ENCODE measurements around the gene UPF1.
A peak's percentile ranks its signal among the peaks of the same experiment; 100 is the strongest.

The UPF1 gene

GRCh38 chr19:18858906-18859646 lies 27.3 kb downstream of the UPF1 start:
- no peak for DNase-seq

GRCh38 chr19:18859676-18860301 lies 28.0 kb downstream of the UPF1 start:
- no peak for DNase-seq

GRCh38 chr19:18860302-18860700 lies 28.5 kb downstream of the UPF1 start:
- DNase-seq: no peak

GRCh38 chr19:18860725-18861124 lies 29.0 kb downstream of the UPF1 start:
- no peak for DNase-seq

GRCh38 chr19:18861235-18861634 lies 29.5 kb downstream of the UPF1 start:
- DNase-seq: no peak

GRCh38 chr19:18861917-18862316 lies 30.2 kb downstream of the UPF1 start:
- no peak for DNase-seq

- no peak for DNase-seq
Measured at GRCh38 chr19:18862976-18863842, 31.4 kb downstream of the UPF1 start.

DNA sequence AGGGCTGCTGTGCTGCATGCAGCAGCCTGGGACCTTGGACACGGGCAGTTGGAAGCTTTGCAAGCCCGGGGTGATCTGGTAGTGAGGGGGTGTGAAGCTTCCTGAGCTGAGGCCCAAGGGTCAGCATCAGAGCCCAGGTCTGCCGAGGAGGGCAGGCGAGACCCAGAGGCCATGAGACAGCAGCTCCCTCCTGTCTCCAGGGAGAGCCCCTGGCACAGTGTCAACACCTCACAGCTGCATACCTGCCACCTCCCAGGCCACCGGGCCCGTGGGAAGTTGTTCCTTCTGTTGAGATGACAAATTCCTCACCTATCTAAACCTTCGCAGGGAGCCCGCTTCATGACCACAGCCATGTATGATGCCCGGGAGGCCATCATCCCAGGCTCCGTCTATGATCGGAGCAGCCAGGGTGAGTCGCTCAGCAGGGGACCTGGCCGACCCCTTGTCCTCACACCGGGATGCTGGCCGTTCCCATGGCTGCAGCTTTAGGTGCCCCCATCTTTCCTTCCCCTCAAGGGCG lies 32.1 kb downstream of the UPF1 start:
- no peak for DNase-seq

GRCh38 chr19:18865106-18865972 lies 33.6 kb downstream of the UPF1 start:
- DNase-seq: no peak

DNA sequence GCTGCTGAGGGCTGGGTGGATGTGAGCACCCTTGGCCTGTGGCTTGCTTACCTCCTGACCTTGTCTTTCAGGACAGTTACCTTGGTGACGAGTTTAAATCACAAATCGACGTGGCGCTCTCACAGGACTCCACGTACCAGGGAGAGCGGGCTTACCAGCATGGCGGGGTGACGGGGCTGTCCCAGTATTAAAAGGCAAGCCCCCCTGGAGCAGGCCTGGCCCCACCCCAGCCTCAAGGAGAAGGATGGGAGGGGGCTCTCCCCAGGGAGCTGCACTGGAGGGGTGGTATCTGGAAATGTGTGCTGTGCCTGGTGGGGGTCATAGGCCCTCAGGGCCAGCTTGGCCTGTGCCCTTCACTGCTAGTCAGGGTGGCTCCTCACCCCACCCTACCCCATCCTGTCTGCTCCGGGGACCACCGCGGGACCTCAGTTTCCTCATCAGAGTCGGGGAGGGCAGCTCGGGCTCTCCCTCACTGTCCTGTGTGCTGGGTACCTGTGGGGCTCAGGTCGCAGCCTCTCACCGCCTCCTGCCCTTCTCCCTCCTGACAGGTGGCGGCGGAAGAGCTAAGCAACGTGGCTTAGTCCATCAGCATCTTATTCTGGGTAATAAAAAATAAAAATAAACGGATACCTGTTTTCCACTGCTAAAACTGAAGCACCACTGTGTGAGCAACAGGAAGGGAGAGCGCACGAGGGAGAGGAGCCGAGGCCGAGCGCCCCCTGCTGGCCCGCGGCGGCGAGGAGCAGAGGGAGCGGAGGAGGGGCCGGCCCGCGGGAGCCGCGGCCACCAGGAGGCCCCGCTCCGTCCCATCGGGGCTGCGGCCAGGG lies 34.4 kb downstream of the UPF1 start:
- peak; percentile 56 for DNase-seq

- DNase-seq: no peak
Measured at GRCh38 chr19:18866800-18867123, 35.0 kb downstream of the UPF1 start.

DNA sequence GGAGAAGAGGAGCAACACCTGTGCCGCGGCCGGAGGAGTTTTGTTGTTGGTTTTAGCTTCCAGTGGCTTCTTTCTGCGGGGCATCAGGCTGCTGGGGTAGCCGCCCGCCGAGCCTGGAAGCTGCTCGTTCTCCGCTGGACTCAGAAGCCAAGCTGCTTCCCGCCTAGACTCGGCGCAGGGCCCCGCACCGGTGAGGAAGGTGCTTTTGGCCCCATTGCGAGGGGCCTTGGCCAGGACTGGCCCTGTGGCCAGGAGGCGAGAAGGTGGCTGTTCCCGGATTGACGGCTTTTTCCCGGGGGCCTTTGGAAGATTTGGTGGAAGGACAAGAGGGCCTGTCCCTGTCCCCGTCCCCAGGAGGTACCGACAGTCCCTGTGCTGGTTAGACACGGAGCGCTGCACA lies 35.4 kb downstream of the UPF1 start:
- DNase-seq: no peak

DNA sequence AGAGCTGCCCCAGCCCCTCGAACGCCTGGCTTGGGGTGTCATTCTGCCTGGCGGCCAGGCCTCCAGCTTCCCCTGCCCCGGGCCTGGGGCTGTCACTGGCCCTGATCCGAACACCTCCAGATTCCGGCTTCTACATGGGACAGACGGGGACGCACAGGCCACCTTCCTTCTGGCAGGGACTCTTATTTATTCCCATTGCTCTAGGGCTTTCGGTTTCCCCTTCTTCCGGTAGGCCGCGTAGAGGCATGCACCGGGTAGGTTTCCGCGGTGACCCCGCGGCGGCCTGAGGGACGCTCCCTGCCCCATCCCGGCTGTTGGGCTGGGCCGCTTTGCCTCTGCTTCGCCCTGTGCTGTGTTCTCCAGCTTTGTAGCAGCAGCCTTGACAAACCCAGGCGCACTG lies 36.0 kb downstream of the UPF1 start:
- DNase-seq: no peak

DNA sequence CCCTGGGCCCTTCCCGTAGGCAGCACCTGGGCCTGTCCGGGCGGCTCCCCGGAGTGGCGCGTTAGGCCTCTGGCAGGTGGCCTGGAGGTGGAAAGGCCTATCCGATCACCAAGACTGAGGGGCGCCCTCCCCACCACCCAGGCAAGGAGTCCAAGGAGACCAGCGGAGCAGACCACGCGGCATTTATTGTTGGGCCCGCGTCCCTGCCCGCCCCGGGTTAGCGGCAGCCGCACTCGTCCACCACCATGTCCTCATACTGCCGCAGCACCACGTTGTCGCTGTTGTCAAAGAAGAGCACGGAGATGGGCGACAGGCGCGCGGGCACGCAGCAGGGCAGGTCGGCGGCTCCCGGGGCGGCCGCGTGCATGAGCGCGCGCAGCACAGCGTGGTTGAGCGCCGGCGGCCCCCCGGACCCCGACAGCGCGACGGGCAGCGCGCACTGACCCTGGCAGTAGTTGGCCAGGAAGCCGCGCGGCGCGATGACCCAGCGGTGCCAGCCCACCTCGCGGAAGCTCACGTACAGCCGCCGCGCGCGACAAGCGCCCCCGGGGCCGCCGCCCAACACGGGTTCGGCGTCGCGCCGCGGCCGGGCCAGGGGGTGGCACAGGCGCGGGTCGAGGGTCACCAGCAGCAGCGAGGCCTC lies 36.7 kb downstream of the UPF1 start:
- DNase-seq: peak; percentile 36

DNA sequence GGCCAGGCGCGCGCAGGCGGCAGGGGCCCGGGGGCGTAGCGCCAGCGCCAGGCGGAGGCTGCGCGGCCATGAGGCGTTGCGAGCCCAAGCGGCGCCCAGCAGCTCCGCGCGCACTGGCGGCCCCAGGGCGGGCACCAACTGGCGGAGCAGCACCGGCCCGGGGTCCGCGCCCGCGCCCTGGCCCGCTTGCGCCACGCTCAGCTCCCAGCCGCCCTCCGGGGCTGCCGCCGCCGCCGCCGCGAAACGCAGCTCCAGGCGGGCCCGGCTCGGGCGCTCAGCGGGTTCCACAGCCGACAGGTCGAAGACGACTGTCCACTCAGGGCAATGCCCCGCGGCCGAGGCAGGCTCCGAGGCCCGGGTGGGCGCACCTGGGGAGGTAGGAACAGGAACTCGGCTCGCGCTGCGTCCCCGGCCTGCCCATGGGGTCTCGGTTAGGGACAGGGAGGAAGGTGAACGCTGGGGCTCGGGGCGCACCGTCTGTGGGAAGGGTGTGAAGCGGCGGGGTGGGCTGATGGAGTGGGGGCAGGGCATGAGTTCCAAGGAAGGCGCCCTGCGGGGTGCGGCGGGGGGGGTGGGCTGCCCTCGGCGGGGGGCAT lies 37.4 kb downstream of the UPF1 start:
- no peak for DNase-seq

- no peak for DNase-seq
Measured at GRCh38 chr19:18869781-18870530, 38.2 kb downstream of the UPF1 start.

- no peak for DNase-seq
Measured at GRCh38 chr19:18870531-18871172, 38.9 kb downstream of the UPF1 start.

GRCh38 chr19:18871543-18871942 lies 39.8 kb downstream of the UPF1 start:
- DNase-seq: peak; percentile 40

- no peak for DNase-seq
Measured at GRCh38 chr19:18875726-18876125, 44.0 kb downstream of the UPF1 start.

DNA sequence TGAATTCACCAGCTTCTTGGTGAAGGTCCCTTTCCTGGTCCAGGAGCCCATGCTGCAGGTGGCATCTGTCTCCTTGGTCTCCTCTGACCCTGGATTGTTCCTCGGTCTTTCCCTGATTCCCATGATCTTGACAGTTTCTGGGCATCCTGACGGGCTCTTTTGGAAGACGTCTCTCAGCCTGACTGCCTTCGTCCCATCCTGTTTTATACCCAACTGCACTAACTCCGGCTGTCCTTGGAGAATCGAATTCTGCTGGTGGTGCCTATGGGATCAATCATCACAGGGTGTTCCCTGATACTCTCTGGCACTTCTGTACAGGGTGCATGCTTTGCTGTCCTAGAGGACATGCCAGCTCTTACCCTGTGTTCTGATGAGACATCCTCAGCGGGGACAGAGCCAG lies 45.1 kb downstream of the UPF1 start:
- no peak for DNase-seq

Measured in hematopoietic multipotent progenitor cell treated with erythropoietin and hydrocortisone succinate and interleukin-3 and kit ligand, for 8 days (in vitro differentiated cells).